IPS DF 4.7 (cell line): ENCODE measurements around the gene C8A.

ENCODE experiments used
- DNase-seq: peaks from one replicate; pipeline ENCODE4 v3.0.0-alpha.2; 2013; ENCODE audit warnings: low spot score; ENCODE audit errors: extremely low read depth

Gene C8A

GRCh38 chr1:56837244-56837939, 17.2 kb upstream of the C8A start:
- DNase-seq: no peak

- DNase-seq: no peak
Measured at GRCh38 chr1:56838759-56839158, 15.8 kb upstream of the C8A start.

- DNase-seq: no peak
Measured at GRCh38 chr1:56843544-56843943, 11.1 kb upstream of the C8A start.

GRCh38 chr1:56844545-56845136, 10.0 kb upstream of the C8A start:
- no peak for DNase-seq

GRCh38 chr1:56845343-56845742, 9.3 kb upstream of the C8A start:
- DNase-seq: no peak

- no peak for DNase-seq
Measured at GRCh38 chr1:56849750-56850149, 4.8 kb upstream of the C8A start.

- no peak for DNase-seq
Measured at GRCh38 chr1:56850411-56850810, 4.2 kb upstream of the C8A start.

- no peak for DNase-seq
Measured at GRCh38 chr1:56850922-56851321, 3.7 kb upstream of the C8A start.

GRCh38 chr1:56852476-56852875, 2.1 kb upstream of the C8A start:
- DNase-seq: no peak

- no peak for DNase-seq
Measured at GRCh38 chr1:56855190-56855589, 593 bp downstream of the C8A start.

GRCh38 chr1:56856186-56856585, 1.6 kb downstream of the C8A start:
- no peak for DNase-seq

GRCh38 chr1:56859287-56859686, 4.7 kb downstream of the C8A start:
- no peak for DNase-seq

GRCh38 chr1:56863265-56863992, 8.8 kb downstream of the C8A start:
- DNase-seq: no peak

- no peak for DNase-seq
Measured at GRCh38 chr1:56864430-56864829, 9.8 kb downstream of the C8A start.

- DNase-seq: no peak
Measured at GRCh38 chr1:56866656-56867055, 12.1 kb downstream of the C8A start.

GRCh38 chr1:56867491-56867890, 12.9 kb downstream of the C8A start:
- no peak for DNase-seq

GRCh38 chr1:56868761-56869160, 14.2 kb downstream of the C8A start:
- no peak for DNase-seq

- no peak for DNase-seq
Measured at GRCh38 chr1:56872597-56872996, 18.0 kb downstream of the C8A start.

GRCh38 chr1:56873213-56873612, 18.6 kb downstream of the C8A start:
- no peak for DNase-seq

GRCh38 chr1:56874689-56875088, 20.1 kb downstream of the C8A start:
- DNase-seq: no peak

- DNase-seq: no peak
Measured at GRCh38 chr1:56877973-56878372, 23.4 kb downstream of the C8A start.

- DNase-seq: no peak
Measured at GRCh38 chr1:56880774-56881173, 26.2 kb downstream of the C8A start.

- no peak for DNase-seq
Measured at GRCh38 chr1:56881417-56881816, 26.8 kb downstream of the C8A start.
